GM23338 (cell line): ENCODE measurements around the gene TMEM214. TPM values are rescaled to one million over a fixed set of nuclear protein-coding genes. Genes with fewer than 3 reads are reported as not detected.

ENCODE experiments used
- ATAC-seq: fragments of 200-7000 bp; cut with Tn5 transposase; 3 replicates; pipeline ENCODE4 v1.9.1; 2020
- DNase-seq: peaks from one replicate; pipeline ENCODE4 v3.0.0-alpha.2; 2015; ENCODE audit warnings: low spot score
- H2AFZ ChIP-seq: fragments of 200-600 bp; sonication (generic); 2 replicates; pipeline ENCODE4 v1.8.0; 2016; ENCODE audit warnings: antibody characterized with exemption, mild to moderate bottlenecking, moderate library complexity
- H3F3A ChIP-seq: fragments of 200-600 bp; sonication (generic); replicated peaks from 2 replicates; pipeline ENCODE4 v1.8.0; 2017; ENCODE audit warnings: antibody characterized with exemption, mixed run types, low read depth
- H3K27ac ChIP-seq: fragments of 200-600 bp; sonication (generic); 2 replicates; pipeline ENCODE4 v1.6.1; 2016; ENCODE audit warnings: low read depth
- H3K27me3 ChIP-seq: fragments of 200-600 bp; sonication (generic); 2 replicates; pipeline ENCODE4 v1.8.0; 2016; ENCODE audit warnings: mild to moderate bottlenecking, mixed run types, moderate library complexity; ENCODE audit not compliant: insufficient read depth
- H3K36me3 ChIP-seq: fragments of 200-600 bp; sonication (generic); 2 replicates; pipeline ENCODE4 v1.8.0; 2016; ENCODE audit warnings: mild to moderate bottlenecking; ENCODE audit not compliant: insufficient read depth
- H3K4me1 ChIP-seq: fragments of 200-600 bp; sonication (generic); 2 replicates; pipeline ENCODE4 v1.8.0; 2016; ENCODE audit warnings: mild to moderate bottlenecking, moderate library complexity; ENCODE audit not compliant: insufficient read depth
- H3K4me2 ChIP-seq: fragments of 200-600 bp; sonication (generic); 2 replicates; pipeline ENCODE4 v1.7.1; 2017; ENCODE audit warnings: mixed run types
- H3K4me3 ChIP-seq: fragments of 200-600 bp; sonication (generic); 2 replicates; pipeline ENCODE4 v1.6.1; 2016; ENCODE audit warnings: mixed run types
- H3K79me2 ChIP-seq: fragments of 200-600 bp; sonication (generic); replicated peaks from 2 replicates; pipeline ENCODE4 v1.8.0; 2017; ENCODE audit warnings: mild to moderate bottlenecking; ENCODE audit not compliant: insufficient read depth
- H3K9me2 ChIP-seq: fragments of 200-600 bp; sonication (generic); 2 replicates; pipeline ENCODE4 v1.8.0; 2017; ENCODE audit not compliant: insufficient read depth
- H4K20me1 ChIP-seq: fragments of 200-600 bp; sonication (generic); replicated peaks from 2 replicates; pipeline ENCODE4 v1.8.0; 2017; ENCODE audit warnings: mild to moderate bottlenecking; ENCODE audit not compliant: insufficient read depth
- H3K27ac Mint-ChIP-seq: 2 replicates; pipeline ENCODE4 v1.8.0; 2020; ENCODE audit warnings: inconsistent platforms, mild to moderate bottlenecking, moderate library complexity, mixed read lengths
- H3K27me3 Mint-ChIP-seq: 3 replicates; pipeline ENCODE4 v1.8.0; 2022; ENCODE audit warnings: low read depth, mild to moderate bottlenecking, moderate library complexity, mixed read lengths, inconsistent platforms; ENCODE audit not compliant: insufficient read depth, poor library complexity
- H3K36me3 Mint-ChIP-seq: 3 replicates; pipeline ENCODE4 v1.8.0; 2021; ENCODE audit warnings: low read depth, mild to moderate bottlenecking, inconsistent platforms, moderate library complexity, mixed read lengths
- H3K4me1 Mint-ChIP-seq: 3 replicates; pipeline ENCODE4 v1.8.0; 2020; ENCODE audit warnings: mild to moderate bottlenecking, inconsistent platforms, mixed read lengths
- H3K4me3 Mint-ChIP-seq: 3 replicates; pipeline ENCODE4 v1.8.0; 2021; ENCODE audit warnings: moderate library complexity, mild to moderate bottlenecking, inconsistent platforms, mixed read lengths
- H3K9me3 Mint-ChIP-seq: 3 replicates; pipeline ENCODE4 v1.8.0; 2020; ENCODE audit warnings: moderate library complexity, mild to moderate bottlenecking, inconsistent platforms, mixed read lengths
- CREB1 ChIP-seq: fragments of 250-450 bp; sonication (Bioruptor Pico); IDR thresholded peaks from 2 replicates; pipeline ENCODE4 v1.5.0; 2020; ENCODE audit warnings: low read depth, mild to moderate bottlenecking, moderate library complexity
- CTCF ChIP-seq, 2 experiments: fragments of 200-600 bp in 1 of 2; sonication (generic) in 1 of 2; conservative IDR thresholded peaks; 2 replicates each; pipeline versions ENCODE4 v1.5.1 to v1.6.1; 2016 to 2017; ENCODE audit warnings: antibody characterized with exemption in 2 of 2, low read depth in 2 of 2, mild to moderate bottlenecking in 2 of 2, moderate library complexity in 1 of 2
- EZH2phosphoT487 ChIP-seq: fragments of 200-600 bp; sonication (generic); IDR thresholded peaks from one replicate; pipeline ENCODE4 v1.8.1; 2018; ENCODE audit warnings: antibody characterized with exemption; ENCODE audit not compliant: unreplicated experiment
- JUNB ChIP-seq: IDR thresholded peaks from one replicate; pipeline ENCODE4 v1.6.1; 2016; ENCODE audit warnings: antibody characterized with exemption; ENCODE audit not compliant: unreplicated experiment
- NANOG ChIP-seq: IDR thresholded peaks from 2 replicates; pipeline ENCODE4 v1.6.1; 2016; ENCODE audit warnings: antibody characterized with exemption, borderline replicate concordance
- POLR2AphosphoS5 ChIP-seq: IDR thresholded peaks from 2 replicates; pipeline ENCODE4 v1.6.1; 2016; ENCODE audit warnings: antibody characterized with exemption, low read depth
- REST ChIP-seq: IDR thresholded peaks from one replicate; pipeline ENCODE4 v1.6.1; 2018; ENCODE audit warnings: antibody characterized with exemption; ENCODE audit not compliant: unreplicated experiment
- STAT1 ChIP-seq: IDR thresholded peaks from one replicate; pipeline ENCODE4 v1.6.1; 2016; ENCODE audit warnings: antibody characterized with exemption; ENCODE audit not compliant: unreplicated experiment
- ZNF331 ChIP-seq: fragments of 250-450 bp; sonication (Bioruptor Pico); IDR thresholded peaks from 2 replicates; pipeline ENCODE4 v1.5.0; 2020; ENCODE audit warnings: low read depth, mild to moderate bottlenecking, moderate library complexity
- ZNF462 ChIP-seq: fragments of 250-450 bp; sonication (Bioruptor Pico); IDR thresholded peaks from 2 replicates; pipeline ENCODE4 v1.5.0; 2020; ENCODE audit warnings: mild to moderate bottlenecking, moderate library complexity
- polyA plus RNA-seq: library from polyadenylated mRNA; unstranded; fragments of >200 nt; fragmentation: Nextera tagmentation; extraction: Ambion mirVana; gene quantifications from 2 replicates; pipeline ENCODE4 v1.2.1, GENCODE V29; 2016
- total RNA-seq: library from RNA; depleted of rRNA; stranded (reverse); fragments of >200 nt; shearing (Covaris generic); gene quantifications from 2 replicates; pipeline ENCODE4 v1.2.3, GENCODE V29; 2014

TMEM214 gene
- total and polyA plus RNA-seq, 2 experiments from 2014 or later, result 18.4 to 36.5 TPM

- no peaks in the 10 kb centered on the region; the same call in 1 of the 2 replicates for H4K20me1 ChIP-seq
- H3K9me2 ChIP-seq, result no peaks in the 10 kb centered on the region
- Mint-ChIP-seq H3K4me3 (no peak overlapping the region), H3K4me1 (peaks cover 2% of the 10 kb centered on the region; the same call in 2 of the 3 replicates), H3K27me3 (peaks cover 1% of the 10 kb centered on the region), H3K36me3 (no peaks in the 10 kb centered on the region), H3K27ac (no peak overlapping the region), H3K9me3 (no peaks in the 10 kb centered on the region)
- H3K79me2 ChIP-seq, result no peaks in the 10 kb centered on the region
- no peak overlapping the region for H3K27ac ChIP-seq
- TF ChIP-seq ZNF331 (CRISPR knock-in tag) (no peak), JUNB (no peak)
- no peaks in the 10 kb centered on the region for H3K36me3 ChIP-seq
- DNase-seq, result no peak
- H3F3A ChIP-seq, result no peaks in the 10 kb centered on the region
- H3K4me3 ChIP-seq, result no peak overlapping the region
- no peaks in the 10 kb centered on the region for H3K4me1 ChIP-seq
- H3K27me3 ChIP-seq, result no peaks in the 10 kb centered on the region
- H2AFZ ChIP-seq, result no peak overlapping the region
- no peak for ATAC-seq
- H3K4me2 ChIP-seq, result no peak overlapping the region
These were observed 43.6 kb upstream of the TMEM214 start for GRCh38 chr2:26989156-26989555.

GRCh38 chr2:26991717-26992116 is 41.0 kb upstream of the TMEM214 start:
- H2AFZ ChIP-seq, result no peak overlapping the region
- no peaks in the 10 kb centered on the region for H3K27me3 ChIP-seq
- Mint-ChIP-seq H3K4me1 (peaks cover 2% of the 10 kb centered on the region; the same call in 1 of the 3 replicates), H3K27me3 (peaks cover 1% of the 10 kb centered on the region), H3K36me3 (no peaks in the 10 kb centered on the region), H3K4me3 (no peak overlapping the region), H3K27ac (no peak overlapping the region), H3K9me3 (no peaks in the 10 kb centered on the region)
- H3K79me2 ChIP-seq, result no peaks in the 10 kb centered on the region
- DNase-seq (no peak), ATAC-seq (no peak)
- no peak overlapping the region for H3K4me2 ChIP-seq
- no peak overlapping the region for H3K27ac ChIP-seq
- H3K4me1 ChIP-seq, result no peaks in the 10 kb centered on the region
- no peaks in the 10 kb centered on the region for H3K36me3 ChIP-seq
- no peaks in the 10 kb centered on the region for H3F3A ChIP-seq
- no peak overlapping the region for H3K4me3 ChIP-seq
- no peaks in the 10 kb centered on the region; the same call in 1 of the 2 replicates for H4K20me1 ChIP-seq
- no peaks in the 10 kb centered on the region for H3K9me2 ChIP-seq
- TF ChIP-seq ZNF462 (CRISPR knock-in tag), result no peak
- no peak for TF ChIP-seq JUNB
- TF ChIP-seq EZH2phosphoT487, result no peak
- no peak for TF ChIP-seq POLR2AphosphoS5
- TF ChIP-seq REST, result no peak
- no peak for TF ChIP-seq NANOG
- no peak for TF ChIP-seq STAT1
- no peak for TF ChIP-seq CREB1 (CRISPR knock-in tag)
- TF ChIP-seq CTCF (conservative IDR thresholded peaks at IDR 0.05; ENCODE audit: low read depth in 2 of 2), result no peak
